A673 (cell line): ENCODE results near the gene HP1BP3.

ENCODE experiments used
- CTCF ChIP-seq: fragments of 300-800, 200-600 bp; sonication (generic); conservative IDR thresholded peaks from 2 replicates; pipeline ENCODE4 v1.5.1; 2017; ENCODE audit warnings: low read depth, mild to moderate bottlenecking, antibody characterized with exemption, low read length, moderate library complexity, mixed read lengths
- EZH2 ChIP-seq: fragments of 200-600 bp; sonication (generic); IDR thresholded peaks from 2 replicates; pipeline ENCODE4 v1.6.1; 2017; ENCODE audit warnings: borderline replicate concordance, low read depth, mild to moderate bottlenecking, mixed read lengths, antibody characterized with exemption, low read length; ENCODE audit not compliant: poor library complexity, severe bottlenecking

- TF ChIP-seq CTCF (no peak), EZH2 (no peak)
Observed at GRCh38 chr1:20760322-20760721, 26.8 kb downstream of the HP1BP3 start.
